GM10266 (cell line): ENCODE results near the gene TBC1D19.

Experiments
- DNase-seq: peaks from one replicate; pipeline ENCODE4 v3.0.0; 2012; ENCODE audit errors: extremely low spot score
- TF ChIP-seq, protein P1 (sequence below): IDR thresholded peaks from 2 replicates; pipeline ENCODE4 v1.5.1; 2012; ENCODE audit warnings: mild to moderate bottlenecking, low read depth; ENCODE audit not compliant: control insufficient read depth, insufficient read depth; ENCODE audit errors: missing control alignments

Gene TBC1D19

DNA sequence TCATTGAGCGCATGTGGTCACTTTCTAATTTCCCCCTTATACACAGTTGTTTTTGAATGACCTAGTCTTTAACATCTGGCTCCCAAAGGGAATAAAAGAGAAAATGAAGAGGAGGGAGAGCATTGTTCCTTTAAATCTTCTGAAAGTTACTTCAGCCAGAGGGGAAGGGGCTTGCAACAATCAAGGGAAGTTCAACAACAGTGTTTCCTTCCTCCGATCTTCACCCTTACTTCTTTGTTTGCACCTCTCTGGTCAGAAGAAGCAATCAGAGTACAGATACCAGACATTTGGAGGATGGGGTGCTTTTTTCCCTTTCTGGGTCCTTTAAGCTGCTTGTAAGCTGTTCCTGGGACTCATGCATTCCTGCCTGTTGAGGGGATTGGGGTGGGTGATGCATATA, 125.4 kb downstream of the TBC1D19 start:
- no peak for DNase-seq
- TF ChIP-seq, protein P1, sequence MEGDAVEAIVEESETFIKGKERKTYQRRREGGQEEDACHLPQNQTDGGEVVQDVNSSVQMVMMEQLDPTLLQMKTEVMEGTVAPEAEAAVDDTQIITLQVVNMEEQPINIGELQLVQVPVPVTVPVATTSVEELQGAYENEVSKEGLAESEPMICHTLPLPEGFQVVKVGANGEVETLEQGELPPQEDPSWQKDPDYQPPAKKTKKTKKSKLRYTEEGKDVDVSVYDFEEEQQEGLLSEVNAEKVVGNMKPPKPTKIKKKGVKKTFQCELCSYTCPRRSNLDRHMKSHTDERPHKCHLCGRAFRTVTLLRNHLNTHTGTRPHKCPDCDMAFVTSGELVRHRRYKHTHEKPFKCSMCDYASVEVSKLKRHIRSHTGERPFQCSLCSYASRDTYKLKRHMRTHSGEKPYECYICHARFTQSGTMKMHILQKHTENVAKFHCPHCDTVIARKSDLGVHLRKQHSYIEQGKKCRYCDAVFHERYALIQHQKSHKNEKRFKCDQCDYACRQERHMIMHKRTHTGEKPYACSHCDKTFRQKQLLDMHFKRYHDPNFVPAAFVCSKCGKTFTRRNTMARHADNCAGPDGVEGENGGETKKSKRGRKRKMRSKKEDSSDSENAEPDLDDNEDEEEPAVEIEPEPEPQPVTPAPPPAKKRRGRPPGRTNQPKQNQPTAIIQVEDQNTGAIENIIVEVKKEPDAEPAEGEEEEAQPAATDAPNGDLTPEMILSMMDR, result no peak

GRCh38 chr4:26713563-26714151, 129.8 kb downstream of the TBC1D19 start:
- DNase-seq, result no peak
- TF ChIP-seq, protein P1, result no peak

DNA sequence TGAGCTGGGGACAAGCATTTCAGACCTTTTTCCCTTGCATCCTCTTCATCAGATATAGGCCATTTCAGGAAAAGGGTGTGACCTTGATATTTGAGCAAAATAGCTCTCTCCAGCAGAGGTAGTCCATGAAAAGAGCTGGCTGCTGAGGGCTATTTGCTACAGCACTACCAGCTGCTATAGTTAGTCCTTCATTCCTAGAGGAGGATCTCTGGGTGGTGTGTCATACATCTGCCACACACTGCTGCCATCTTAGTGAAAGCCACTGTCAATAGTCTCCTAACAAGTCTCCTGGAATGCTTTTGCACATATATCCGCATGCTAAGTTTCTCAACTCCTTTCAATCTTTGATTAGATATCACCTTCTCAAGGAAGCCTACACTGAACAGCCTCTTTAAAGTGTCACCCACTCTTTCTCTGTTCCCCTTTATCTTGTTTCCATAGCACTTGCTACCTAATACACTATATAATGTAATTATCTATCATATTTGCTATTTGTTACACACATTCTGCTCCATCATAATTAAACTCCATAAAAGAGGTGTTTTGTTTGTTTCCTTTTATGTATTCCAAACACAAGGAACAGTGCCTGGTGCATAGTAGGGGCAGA, 131.9 kb downstream of the TBC1D19 start:
- TF ChIP-seq, protein P1, result no peak
- DNase-seq, result no peak

GRCh38 chr4:26717332-26717731, 133.4 kb downstream of the TBC1D19 start:
- no peak for DNase-seq
- TF ChIP-seq, protein P1, result no peak

- TF ChIP-seq, protein P1, result peak; percentile 37
- DNase-seq, result no peak
Observed at GRCh38 chr4:26719954-26720552, 136.2 kb downstream of the TBC1D19 start.

- no peak for DNase-seq
- TF ChIP-seq, protein P1, result no peak
Observed at GRCh38 chr4:26721685-26722084, 137.8 kb downstream of the TBC1D19 start.

- TF ChIP-seq, protein P1, result no peak
- DNase-seq, result peak; percentile 8
Observed at GRCh38 chr4:26723216-26723615, 139.3 kb downstream of the TBC1D19 start.
